Muscle of back (tissue), 13 donors: ENCODE data around the gene TMEM229B. TPM values are rescaled to one million over a fixed set of nuclear protein-coding genes. Genes with fewer than 3 reads are reported as not detected.

ENCODE experiments used
- DNase-seq, 3 donors: peaks; one replicate each; pipeline versions ENCODE4 v3.0.0 to v3.0.0-alpha.2; 2013
- long read RNA-seq, 9 donors: transcript quantifications; one replicate each; lab custom pipeline, GENCODE V29; 2026
- polyA plus RNA-seq, 10 donors: library from polyadenylated mRNA; unstranded; fragments of 120-200 nt; gene quantifications; one replicate each; pipeline ENCODE4 v1.2.1, GENCODE V29; 2013; ENCODE audit not compliant: insufficient read length in 10 of 10

TMEM229B gene
- 1 to 10 TPM in 1 of 10 donors, under 1 TPM in 9; 0.17 to 1.3 (median 0.47) TPM for polyA plus RNA-seq
- long read RNA-seq, donor 1, result 0 reads
- long read RNA-seq, donor 2, result 0 reads
- long read RNA-seq, donor 3, result 0 reads
- long read RNA-seq, donor 4, result 0 reads
- long read RNA-seq, donor 5, result 0 reads
- long read RNA-seq, donor 6, result 0 reads
- long read RNA-seq, donor 7, partial matches to known transcripts, result 0 of 1 reads
- long read RNA-seq, donor 7, other reads (novel, unspliced or antisense), result 0 of 1 reads
- long read RNA-seq, donor 8, result 0 reads
- long read RNA-seq, donor 9, result 0 reads

DNA sequence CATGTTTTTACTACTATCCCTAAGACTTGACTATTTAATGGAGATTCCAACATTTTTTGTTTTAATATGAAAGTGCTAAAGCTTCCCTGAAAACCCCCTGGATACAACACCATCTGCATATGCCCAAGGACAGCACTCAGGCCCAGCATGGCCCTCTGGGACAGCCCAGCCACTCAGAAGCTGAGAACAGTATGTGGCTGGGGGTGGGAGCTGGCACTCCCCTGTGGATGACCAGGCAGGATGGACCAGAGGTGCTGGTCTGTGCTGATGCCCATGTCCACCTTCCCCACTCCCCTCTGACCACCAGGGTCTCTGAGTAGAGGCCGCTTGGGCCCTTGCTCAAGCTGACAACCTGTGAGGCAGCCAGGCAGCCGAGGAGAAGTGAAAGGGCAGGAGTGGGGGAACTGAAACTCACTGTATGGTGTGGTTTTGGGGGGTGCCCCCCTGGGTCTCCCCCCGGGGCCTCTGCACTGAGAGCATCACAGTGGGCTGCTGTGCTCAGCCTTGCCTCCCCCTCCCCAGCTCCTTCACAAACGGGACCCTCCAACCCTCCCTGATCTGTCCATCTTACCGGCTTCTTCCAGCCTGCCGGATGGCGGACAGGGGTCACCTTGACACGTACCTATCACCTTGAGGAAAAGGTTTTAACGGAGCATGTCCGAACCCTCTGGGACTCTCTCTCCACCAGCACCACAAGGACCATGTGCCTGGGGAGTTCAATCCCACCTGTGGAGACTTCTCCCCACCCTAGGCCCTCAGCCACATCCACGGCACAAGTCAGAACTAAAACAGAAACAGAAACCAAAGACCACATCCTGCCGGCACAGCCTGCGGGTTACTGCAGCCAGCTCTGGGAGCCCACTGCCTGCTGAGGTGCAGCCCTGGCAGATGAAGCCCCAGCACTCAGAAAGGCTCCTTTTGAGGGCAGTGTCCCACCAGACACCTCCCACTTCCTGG lies at the start of gene TMEM229B:
Gene TMEM229B (minus strand): TSS at position 785 of the 957 bp plus-strand sequence. CDS start 14,798 bp downstream, outside the sequence.
- peak in 1 of 3 donors; percentile 30 for DNase-seq

DNA sequence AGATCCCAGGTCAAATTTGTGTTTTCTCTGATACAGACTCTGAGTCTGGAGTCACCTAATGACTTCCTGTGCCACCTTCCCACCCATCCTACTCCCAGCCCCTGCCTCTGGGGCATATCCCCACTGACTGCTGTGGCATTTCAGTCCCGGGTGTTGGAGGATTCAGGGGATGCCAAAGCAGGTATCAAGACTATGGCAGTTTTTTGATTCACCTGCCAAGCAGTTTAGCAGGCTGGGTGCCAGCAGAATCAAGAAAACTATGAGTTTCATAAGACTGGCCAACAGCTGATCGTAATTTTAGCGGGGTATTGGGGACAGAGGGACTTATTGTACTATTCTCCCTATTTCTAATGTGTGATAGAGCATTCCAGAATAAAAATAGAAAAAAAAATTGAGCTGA lies 49.2 kb upstream of the TMEM229B start:
- no peak for DNase-seq

DNA sequence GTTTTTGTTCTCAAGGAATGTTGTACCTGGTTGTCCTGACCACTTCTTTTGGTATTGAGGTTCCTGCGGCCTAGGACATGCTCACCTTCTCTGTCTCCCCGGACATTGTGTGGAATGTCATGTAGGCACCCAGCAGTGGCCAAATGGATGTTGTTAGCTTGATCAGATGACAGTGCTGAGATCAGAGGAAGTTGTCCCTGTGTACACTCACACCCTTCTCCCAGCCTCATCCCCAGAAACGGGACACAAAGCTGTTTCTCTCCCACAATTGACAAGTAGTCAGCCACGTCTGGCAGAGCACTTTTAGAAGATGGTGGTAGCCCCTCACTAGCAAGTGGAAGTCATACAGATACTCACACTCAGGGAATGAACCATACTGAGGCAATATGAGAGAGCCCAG lies 47.6 kb upstream of the TMEM229B start:
- DNase-seq, result no peak

DNA sequence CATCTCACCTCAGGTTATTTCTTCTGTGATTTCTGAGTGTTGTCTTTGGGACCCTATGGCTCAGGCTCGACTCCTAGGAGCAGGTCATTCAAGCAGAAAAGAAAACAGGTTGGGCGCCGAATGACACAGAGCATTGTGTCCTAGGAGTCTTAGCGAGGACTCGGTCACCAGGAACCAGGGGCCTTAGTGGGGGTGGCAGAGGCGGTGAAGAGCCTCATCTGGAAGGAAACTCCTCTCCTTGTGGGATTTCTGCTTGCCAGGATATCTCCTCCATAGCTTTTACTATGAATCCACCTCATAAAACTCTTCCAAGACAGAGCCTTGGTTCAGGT lies 45.2 kb upstream of the TMEM229B start:
- DNase-seq, result peak in 1 of 3 donors; percentile 14

DNA sequence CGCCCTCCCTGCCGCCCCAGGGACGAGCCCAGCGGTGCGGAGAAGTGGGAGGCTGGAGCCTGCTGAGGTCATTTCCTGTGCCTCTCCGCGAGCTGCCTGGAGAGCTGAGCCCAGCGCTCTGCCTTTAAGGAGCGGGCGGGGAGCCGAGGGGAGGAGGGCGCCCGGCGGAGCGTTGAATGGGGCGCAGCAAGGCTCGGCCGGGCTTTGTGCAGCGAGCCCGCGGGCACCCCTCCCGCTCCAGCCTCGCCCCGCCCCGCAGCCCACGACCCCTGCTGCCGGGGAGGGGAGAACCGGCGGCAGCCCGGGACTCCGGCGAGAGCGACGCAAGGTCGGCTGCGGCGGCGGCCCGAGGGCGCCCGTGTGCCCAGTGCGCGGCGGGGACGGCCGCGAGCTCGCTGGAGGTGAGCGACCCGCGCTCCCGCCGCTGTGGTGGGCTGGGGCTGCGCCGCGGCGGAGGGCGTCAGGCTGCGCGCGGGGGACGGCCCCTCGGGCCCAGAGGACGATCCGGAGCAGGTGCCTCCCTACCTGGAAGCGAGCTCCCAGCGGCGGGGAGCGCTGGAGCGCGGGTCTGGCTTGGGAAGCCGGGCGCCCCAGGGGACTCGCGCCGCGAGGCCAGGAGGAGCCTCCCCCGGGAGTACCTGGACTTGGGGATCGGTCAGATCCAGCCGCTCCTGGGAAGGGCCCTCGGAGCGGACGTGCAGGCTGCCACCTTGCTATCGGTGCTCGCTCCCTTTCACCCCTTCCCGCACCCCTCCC lies 44.7 kb upstream of the TMEM229B start, which contains the start of gene PLEKHH1:
Gene PLEKHH1 (plus strand): TSS at position 293 of the 756 bp plus-strand sequence. CDS start 8,578 bp downstream, outside the sequence.
- DNase-seq, result peak; percentile 29 to 81 (median 63)

DNA sequence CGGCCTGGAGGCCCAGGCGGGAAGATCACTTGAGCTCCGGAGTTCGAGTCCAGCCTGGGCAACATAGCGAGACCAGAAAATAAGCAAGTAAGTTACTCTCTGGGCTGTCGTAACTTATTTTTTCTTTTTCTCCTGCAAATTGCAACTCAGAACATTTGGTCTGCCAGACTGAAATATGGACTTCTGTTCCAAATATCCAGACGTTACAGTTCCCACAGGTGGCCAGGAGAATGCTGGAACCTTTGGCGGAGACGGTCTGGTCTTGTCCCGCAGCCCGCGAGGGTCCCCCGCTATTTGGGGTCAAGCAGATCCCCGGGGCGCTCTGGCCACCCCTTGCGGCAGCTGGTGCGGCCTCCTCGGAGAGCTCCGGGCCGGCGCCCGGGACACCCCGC lies 44.1 kb upstream of the TMEM229B start:
- DNase-seq, result no peak

DNA sequence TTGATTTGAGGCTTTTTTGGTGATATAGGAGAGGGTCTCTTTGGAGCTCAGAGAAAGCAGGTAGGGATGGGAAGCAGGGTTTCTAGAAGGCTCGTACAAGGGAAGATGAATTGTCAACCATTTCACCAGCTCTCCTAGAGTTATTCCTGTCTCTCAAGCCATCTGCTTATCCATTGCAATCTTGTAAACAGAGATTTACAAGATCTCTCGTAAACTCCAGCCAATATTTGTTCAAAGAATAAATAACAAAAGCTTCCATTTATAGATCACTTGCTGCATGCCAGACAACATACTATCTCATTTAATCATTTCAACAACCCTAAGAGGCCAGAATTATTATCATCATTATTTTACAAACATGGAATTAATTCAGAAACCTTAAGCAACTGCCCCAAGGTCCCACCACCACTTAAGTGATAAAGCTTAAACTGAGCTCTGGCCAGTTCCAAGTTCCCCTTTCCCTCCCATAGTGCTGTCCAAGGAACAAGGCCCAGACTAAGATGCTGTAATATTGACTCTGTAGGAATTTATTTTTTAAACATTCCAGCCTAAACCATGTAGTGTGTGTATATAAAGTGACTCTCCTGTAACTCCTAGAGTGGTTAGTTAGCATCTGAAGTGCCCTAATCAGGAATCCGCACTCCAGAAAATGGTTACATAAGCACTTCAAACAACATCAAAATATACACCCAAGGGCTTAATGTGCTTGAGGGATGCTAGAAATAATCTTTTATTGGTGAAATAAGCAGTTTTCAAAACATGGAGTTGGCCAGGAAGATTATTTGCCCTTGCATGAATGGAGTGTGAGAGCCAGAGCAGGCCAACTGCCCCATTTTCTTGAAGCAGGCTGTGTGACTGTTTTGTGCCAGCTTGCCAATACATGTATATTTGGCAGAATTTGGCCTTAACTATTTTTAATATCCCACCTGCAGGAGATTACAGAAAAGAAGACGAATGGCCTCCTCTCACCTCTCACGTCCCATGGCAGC lies 41.7 kb upstream of the TMEM229B start:
- DNase-seq, result no peak

DNA sequence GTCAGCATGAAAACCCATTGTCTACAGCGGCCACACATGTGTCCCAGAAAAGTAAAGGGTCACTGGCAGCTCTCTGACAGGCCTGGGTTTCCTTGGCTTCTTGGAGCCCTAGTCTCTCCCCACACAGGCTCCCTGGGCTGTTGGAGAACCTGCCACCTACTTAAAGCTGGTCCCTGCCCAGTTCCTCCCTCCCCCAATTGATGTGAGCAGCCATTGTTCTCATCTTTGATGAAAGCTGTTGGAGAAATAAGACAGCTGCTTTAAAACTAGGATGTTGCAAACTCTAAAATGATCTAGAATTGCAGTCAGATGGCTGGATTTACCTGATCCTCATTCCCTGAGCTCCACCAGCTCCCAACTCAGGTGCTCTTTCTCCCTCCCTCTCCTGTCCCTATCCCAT lies 39.8 kb upstream of the TMEM229B start:
- no peak for DNase-seq

DNA sequence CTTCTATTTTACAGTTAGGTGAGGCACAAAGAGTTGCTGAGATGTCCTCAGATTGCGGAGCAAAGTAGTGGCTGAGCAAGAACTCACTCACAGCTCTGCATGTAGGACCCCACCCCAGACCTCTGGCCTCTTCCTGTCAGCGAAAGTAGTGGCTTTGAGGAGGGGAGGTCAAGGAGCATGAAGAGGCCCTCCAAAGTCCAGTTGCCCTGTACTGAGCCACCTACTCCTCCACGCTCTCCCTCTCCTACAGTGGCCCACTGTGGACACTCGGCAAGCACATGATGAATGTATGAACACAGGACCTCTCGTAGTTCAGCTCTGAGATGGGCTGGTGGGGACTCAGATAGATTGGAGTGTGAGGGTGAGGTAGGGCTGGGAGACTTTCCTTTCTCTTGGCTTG lies 39.2 kb upstream of the TMEM229B start:
- no peak for DNase-seq

DNA sequence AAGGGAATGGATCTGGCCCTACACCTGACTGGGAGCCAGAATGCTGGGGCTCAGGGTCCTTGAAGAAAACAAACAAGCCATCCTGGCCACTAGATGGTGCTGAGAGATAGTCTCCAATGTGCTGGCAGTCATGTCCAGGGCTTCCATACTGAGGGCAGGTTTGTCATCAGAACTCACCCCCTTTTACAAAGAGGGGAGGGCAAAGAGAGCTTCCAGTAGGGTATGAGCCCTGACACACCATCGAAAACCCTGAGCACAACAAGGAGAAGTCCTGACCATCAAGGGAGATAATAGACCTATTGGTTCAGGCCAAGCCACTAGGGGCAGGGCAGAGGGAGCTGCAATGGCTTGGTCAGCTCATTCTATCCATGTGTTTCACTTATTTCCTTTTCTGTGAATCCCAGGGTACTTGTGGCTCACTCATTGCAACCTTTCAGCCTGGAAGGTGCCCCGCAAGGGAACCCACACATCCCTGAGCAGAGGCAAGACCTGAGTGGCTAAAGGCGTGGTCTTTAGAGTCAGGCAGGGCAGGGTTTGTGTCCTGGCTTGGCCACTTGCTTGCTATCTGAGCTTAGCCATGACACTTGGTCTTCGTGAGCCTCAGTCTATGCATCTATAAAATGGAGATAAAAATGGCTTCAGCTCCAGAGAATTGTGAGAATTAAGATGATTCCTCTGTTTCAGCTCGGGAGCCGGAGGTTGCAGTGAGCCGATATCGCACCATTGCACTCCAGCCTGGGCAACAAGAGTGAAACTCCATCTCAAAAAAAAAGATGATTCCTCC lies 38.3 kb upstream of the TMEM229B start:
- peak; percentile 19 to 48 (median 19) for DNase-seq

DNA sequence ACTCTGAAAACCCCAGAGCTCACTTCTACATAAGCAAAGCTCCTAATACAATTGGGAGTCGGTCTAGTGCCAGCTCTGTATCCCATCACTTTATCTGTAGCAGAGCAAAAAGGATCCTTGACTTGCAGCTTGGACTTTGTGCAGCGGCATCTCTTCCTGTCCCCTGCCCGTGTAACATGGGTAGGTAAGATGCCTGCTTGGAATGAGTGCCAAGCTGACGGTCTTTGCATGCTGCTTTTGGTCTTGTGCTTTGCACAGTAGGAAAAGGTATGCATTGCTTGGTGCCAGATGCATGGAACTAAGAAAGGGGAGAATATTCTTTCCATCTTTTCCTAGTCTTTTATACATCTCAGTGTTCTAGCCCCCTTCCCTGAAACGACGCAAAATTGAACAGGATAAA lies 37.7 kb upstream of the TMEM229B start:
- DNase-seq, result no peak

DNA sequence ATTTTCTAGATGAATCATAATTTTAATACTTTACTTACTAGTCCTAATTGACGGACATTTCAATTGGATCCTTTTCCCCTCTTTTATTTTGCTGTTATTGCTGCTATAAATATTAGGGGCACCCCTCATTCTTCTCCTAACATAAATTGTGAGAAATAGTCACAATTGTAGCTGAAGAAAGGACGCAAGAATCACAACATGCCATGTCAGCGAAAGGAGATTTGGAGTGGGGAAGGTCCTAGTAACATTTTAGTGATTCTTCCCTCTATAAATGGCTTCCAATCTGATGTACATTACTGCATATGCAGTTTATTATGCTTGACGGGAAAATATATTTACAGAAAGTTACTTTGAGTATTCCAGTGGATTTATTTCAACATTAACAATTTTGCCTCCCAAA lies 36.9 kb upstream of the TMEM229B start:
- no peak for DNase-seq

DNA sequence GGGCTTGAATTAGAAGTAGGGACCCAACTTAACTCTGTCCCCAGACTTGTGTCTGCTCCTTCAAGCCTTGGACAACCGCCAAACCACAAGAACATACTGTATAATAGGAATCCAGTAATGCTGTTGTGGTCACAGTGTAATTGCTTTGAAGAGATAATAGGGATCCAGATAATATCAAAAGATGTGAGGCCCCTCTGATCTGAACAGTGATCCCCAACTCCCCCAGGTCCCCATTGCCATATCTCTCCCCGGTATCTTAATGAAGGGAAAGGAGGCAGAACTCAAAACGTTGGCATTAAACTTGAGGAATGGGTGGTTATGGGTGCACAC lies 36.1 kb upstream of the TMEM229B start:
- DNase-seq, result no peak

DNA sequence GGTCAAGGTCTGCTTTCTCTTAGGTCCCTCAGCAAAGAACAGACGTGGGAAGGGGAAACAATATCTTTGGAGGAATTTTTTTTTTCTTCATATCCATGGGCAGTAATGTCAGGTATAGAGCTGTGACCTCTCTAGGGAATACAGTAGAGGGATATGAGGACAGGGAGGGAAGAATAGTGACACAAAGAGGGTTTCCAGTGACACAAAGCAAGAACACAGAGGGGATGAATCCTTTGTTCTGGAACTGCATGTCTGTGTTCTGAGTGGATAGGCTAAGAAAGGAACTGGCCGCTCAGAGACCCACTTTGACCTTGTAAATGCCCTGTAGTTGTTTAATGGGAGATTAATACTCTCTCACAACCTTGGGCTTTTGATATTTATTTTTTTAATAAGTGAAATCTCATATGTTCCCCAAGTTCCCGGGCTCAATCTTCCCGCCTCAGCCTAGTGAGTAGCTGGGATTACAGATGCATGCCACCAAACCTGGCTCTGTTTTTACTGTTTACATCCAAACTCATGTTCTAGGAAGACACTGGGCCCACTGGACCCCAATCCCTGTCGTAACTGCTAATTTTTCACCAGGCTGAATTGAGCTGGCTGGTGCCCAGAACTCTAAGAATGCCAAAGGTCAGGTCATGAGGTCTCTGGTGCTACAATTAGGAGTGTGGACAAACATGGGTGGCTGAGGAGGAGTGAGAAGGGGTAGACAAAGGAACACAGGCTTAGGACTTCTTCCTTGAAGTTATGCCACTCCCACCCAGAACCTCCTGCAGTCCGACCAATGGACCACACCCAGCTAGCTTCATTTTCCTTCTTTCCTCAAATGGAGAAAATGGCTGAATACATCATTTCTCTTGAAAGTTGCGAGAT lies 35.5 kb upstream of the TMEM229B start:
- DNase-seq, result no peak

DNA sequence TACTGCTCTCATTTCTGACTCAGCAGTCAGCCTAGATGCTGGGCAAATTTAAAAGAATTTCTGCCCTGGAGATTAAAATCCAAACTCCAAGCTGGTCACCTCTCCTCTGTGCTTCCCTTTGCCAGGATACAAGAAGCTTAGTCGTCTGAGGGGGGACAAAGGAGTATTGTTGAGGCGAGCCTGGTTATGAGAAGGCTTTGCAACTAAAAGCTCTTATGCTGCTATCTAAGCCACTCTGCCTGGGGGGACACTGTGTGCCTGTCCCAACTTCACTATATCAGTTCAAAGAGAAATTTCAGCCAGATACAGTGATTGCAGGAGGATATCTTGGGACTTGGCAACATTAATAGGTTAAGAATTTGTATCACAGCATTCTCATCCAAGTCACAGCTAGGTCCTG lies 33.7 kb upstream of the TMEM229B start:
- DNase-seq, result no peak

DNA sequence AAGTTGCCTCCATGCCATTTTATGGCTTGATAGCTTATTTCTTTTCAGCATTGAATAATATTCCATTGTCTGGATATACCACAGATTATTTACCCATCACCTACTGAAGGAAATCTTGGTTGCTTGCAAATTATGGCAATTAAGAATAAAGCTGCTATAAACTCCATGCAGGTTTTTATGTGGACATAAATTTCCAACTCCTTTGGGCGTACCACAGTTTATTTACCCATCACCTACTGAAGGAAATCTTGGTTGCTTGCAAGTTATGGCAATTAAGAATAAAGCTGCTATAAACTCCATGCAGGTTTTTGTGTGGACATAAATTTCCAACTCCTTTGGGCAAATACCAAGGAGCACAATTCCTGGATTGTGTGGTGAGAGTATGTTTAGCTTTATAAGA lies 32.0 kb upstream of the TMEM229B start:
- no peak for DNase-seq

DNA sequence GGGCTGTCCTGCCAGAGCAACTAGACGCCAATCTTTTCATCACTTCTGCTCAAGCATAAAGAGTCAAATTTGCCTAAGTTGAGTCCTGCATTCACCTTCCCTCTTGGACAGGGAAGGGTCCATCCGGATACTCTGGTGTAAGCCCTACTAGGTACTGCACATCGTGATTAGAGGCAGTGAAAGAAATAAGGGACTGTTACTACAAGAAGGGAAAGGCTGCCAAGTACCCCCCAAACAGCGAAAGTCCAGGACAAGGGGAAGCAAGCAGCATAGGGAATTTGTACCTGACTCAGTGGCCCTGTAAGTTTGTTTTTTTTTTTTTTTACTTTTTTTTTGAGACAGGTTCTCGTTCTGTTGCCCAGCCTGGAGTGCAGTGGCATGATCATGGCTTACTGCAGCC lies 30.9 kb upstream of the TMEM229B start:
- DNase-seq, result no peak

DNA sequence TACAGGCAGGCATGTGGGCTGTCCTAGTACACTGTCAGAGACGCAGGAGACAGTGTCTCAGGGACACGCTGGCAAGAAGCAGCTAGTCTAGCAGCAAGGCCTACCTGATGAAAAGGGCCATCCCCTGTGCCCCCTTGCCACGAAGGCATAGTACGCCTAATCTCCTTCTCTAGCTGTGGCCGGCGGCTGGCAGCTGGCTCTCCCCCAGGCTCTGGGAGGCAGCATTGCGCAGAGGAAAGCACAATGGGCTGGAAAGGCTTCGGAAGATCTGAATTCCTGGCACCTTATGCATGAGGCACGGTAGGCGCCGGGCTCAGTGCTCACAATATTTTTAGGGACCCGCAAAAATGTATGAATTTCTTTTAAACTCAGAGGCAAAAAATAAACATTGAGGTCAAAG lies 28.6 kb upstream of the TMEM229B start:
- DNase-seq, result peak in 1 of 3 donors; percentile 18

DNA sequence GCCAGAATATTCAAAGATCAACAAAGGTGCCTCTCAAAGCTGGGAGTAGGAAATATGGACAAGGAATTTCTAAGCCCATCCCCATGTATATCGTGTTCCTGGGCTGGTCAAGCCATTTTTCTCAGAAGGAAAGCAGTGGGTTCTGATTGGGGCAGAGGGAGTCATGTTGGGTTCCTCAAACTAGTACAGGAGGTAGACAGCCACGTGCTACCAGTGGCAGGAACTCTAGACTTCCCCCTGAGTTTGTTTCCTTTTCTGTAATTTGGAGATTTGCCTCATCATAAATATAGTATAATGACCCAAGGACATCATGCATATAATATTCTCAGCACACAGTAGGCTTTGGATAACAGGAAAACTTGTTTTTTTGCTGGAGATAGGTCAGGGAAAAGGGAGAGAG lies 28.2 kb upstream of the TMEM229B start:
- DNase-seq, result no peak
